Stimulated activated CD8-positive, alpha-beta memory T cell treated with anti-CD3 and anti-CD28 coated beads, Interleukin-15, amount 100 ng/mL, for 1 hour (primary cell): ENCODE results near the gene PGC.

ENCODE experiments used
- DNase-seq: peaks from one replicate; pipeline ENCODE4 v3.0.0-alpha.2; 2020; ENCODE audit warnings: low read depth

Gene PGC

DNA sequence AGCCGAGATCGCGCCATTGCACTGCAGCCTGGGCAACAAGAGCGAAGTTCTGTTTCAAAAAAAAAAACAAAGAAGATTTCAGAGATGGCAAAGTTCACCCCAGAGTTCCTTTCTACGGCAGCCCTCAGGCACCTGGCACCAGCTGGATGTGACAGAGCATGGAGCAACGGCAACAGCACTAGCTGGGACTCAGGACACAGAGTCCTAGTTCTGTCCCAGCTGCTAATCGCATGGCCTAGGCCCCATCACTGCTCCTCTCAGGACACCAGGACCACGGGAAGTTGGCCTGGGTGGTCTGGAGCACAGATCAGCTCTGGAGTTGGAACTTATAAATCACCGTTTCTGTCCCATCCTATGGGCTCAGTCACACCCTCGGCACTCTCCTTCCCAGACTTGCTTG, 1.1 kb downstream of the PGC start:
- DNase-seq = no peak

- DNase-seq = no peak
These were observed 2.9 kb downstream of the PGC start for GRCh38 chr6:41744236-41744787.

DNA sequence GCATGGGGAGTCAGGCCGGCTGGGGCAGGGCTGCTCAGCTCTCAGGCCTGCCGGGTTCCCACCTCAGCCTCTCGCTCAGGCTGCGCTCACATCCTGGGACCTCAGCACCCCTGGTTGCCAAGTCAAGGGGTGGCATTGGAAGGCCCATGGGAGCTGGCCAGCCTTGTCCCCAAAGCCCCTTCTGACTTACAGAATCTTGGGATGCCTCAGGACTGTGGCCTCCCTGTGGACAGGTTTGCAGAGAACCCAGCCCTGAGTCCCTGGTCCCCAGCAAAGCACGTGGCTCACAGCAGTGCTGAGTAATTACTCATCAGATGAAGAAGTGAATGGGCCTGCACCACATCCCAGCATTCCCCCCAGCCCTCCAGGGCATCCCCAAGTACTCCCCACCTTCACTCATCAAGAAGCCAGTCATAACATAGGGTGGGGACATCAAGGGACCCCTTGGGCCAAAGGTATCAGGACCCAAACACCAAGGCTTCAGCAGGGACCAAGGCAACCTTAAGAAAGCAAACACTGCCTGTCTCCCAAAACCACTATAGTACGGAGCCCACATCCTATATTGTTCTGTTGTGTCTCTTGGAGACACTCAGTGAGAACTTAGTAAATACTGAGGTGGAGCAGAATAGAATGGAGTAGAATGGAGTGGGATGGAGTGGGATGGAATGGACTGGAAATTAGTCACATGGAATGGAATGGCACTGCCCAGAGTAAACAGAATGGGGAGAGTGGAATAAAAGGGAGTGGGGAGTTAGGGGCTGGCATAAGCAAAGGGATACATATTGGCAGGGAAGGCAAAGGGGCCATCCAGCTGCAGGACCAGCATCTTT, 3.6 kb downstream of the PGC start:
- no peak for DNase-seq

DNA sequence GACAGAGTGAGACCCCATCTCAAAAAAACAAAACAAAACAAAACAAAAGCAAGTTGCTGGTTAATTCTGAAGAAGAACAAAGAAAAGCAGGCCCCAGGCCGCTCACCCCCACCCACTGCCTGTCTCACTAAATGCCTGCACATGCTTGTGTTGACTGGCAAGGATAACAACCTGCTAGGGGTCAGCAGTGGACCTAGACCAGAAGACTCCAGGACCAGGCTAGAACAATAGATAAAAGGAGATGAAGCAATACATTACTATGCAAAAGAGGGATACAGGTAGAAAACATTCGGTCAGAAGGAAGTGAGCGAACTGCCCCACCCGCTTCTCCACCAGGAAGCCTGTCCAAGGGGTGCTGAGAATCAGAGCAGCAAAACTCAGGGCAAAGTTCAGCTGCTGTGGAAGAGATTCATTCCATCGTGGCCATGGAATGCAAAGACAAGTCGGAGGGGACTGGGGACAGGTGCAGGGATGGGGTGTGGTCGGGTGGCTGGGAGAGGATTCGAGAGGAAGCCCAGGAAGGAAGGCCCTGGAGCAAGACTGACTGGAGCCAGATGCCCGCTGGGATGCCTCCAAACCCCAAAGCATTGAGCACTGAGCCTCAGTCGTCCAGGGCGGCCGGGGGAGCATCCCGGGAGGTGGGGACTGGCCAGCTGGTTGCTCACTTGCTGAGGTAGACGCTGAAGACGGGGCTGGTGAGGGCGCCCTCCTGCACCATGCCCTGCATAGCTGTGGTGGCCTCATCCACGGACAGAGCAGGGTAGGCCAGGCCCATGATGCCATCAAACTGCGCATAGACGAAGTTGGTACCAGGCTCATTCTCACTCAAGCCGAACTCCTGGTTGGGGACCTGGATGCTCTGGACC, 5.3 kb downstream of the PGC start:
- DNase-seq = no peak

GRCh38 chr6:41740366-41741162, 6.6 kb downstream of the PGC start:
- DNase-seq = no peak

- no peak for DNase-seq
These were observed 8.2 kb downstream of the PGC start for GRCh38 chr6:41739041-41739440.

- no peak for DNase-seq
These were observed 9.5 kb downstream of the PGC start for GRCh38 chr6:41737591-41738130.

DNA sequence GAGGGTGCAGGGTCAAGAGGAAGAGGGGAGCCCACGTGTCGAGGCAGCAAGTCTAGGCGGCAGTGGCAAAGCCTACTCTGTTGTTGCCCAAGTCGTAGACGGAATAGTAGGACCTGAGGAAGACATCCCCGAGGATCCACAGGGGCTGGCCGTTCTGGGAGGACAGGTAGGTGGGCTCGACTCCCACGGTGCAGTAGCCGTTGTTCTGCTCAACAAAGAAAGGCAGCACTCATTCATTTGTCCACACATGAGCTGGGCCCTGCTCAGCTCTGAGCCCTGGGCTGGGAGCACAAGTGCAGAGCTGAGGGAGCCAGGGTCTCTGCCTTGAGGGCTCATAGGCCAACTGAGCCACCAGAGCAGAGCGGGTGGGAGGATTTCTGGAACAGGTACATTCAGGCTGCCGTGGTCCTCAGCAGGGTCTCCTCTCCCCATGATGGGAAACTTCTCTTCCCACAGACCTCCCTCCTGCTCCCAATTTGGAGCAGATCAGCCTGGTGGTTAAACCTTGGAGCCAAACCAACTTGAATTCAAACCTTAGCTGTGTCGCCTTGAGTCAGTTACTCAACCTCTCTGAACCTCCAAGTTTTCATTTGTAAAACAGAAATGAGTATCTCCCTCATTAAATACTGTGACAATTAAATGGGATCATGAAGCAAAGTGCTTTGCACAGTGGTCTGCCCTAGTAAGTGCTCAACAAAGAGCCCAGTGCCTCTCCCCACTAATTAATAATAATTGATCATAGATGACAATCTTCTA, 10.2 kb downstream of the PGC start:
- no peak for DNase-seq

GRCh38 chr6:41736186-41736733, 10.9 kb downstream of the PGC start:
- no peak for DNase-seq

- peak; percentile 89 for DNase-seq
These were observed 11.6 kb downstream of the PGC start, which contains the start of gene TFEB for GRCh38 chr6:41735427-41736185. Gene TFEB, minus strand, starts transcription at chr6:41735608. Its CDS starts 44,395 bp downstream, at chr6:41691213.

DNA sequence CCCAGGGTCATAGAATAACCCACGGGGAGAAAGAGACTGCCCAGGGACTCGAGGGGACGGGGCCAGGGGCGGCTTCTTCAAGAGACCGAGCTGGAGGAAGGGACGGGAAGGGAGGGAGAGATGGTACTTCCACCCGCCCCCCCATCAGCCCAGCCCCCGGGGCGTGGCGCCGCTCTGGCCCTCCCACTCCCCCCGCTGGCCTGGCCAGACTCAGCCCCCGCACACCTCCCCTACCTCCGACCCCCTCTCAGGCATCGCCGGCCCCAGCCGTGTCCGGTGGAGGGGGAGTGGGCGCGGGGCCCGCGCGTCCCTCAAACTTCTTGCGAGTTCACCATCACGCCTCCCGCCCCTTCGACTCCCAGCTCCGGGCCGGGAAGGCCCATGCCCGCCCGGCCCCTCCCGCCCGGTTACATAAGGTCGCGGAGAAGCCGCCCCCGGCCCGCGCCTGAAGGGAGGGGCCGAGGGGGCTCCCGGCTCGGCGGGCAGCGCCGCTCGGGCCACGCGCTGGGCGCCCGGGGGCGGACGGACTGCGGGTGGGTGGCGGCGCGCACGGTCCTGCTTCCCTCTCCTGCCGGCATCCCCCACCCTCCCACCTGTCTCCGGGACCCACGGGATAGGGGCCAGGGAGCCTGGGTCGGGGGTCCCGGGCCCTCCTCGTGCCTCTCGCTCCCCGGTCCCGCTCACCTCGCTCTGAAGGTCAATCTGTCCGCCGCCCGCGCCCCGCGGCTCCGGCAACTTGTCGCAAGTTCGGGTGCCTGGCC, 12.4 kb downstream of the PGC start:
- DNase-seq = peak; percentile 55

DNA sequence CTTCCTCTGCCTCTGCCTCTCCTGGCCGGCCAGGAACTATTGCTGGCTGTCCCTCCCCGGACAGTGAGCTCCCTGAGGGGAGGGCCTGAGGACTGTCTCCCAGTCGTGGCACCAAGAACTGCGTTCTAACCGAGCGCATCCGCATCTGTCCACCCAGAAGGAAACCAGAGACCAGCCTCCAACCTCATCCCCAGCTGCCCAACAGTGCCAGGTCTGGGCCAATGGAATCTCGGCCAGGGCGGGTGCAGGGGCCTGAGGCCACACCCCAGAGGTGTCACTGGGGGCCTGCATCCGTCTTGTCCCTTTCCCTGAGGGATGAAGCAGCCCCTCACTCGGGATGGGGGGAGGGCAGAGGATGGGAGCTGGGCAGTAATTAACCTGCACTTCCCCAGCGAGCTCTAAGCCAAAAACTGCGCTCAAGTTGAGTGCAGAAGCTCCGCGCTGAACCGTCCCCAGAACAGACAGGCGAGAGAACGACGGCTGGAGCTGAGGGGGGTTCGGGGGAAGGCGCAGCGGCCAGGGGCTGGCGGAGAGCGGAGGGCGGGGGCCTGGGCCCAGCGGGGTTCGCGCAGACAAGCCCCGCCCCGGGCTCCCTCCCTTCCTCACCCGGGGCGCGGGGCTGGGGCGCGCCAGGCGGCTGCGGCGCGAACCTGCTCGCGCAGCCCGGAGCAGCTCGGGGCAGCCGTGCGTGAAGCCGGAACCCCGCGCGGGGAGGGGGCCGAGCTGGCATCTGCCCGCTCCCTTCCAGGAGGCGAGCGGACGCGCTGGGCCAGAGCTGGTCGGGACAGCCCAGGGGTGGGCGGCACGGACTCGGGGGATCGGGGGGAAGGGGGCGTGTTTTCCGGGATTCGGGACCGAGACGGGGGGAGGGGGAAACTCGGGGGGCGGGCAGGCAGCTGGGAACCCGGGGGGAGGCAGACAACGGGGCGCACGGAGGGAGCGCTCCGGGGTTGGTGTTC, 13.2 kb downstream of the PGC start:
- DNase-seq = peak; percentile 19

- no peak for DNase-seq
These were observed 13.9 kb downstream of the PGC start for GRCh38 chr6:41733360-41733706.

GRCh38 chr6:41732591-41733359, 14.4 kb downstream of the PGC start:
- DNase-seq = peak; percentile 20

DNA sequence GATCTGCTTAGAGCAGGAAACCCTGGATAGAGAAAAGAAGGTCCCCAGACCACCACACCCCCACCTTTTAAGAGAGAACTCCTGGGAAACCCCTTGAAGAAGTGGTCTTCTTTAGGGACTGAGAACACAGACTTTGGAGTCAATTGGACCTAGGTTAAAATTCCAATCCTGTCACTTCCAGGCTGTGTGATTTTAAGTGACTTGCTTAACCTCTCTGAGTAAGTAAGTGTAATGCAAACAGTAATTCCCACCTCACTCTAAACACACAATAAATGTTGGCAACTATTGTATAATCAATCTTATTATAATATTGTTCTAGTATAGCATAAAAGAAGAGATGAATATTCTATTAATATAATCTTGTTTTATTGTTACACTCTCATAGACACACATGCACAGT, 15.0 kb downstream of the PGC start:
- no peak for DNase-seq

- no peak for DNase-seq
These were observed 15.6 kb downstream of the PGC start for GRCh38 chr6:41731561-41732086.
